ENCODE results near the gene CA10. TPM values are rescaled to one million over a fixed set of nuclear protein-coding genes. Genes with fewer than 3 reads are reported as not detected.

CA10 gene
- total RNA-seq, 2 donors from 2014 or later: 0.22 to 0.37 TPM

DNA sequence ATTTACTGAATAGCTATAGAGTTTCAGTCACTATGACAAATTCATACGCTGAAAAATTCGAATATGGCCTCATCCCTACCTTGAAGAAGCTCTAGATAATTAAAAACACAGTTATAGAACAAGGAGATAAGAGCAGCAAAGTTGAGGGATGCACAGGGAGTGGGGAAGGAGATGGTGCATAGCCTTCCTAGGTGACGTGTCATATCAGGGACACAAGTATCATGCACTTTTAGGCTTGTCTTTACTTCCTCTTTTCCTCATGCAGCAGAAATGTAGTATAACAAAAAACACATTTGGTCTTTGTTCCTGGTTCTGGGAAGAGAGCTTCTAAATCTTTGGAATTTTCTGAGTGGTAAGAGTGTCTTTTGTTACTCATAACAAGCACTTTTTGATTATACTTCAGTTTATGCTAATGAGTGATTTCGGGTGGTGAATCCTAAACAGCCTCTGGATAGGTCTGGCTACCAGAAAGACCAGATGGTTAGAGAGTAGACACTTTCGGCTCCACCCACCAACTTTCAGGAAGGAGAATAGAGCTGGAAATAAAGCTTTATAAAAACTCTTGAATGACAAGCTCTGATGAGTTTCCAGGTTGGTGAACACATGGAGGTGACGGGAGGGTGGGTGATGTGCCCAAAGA is 556.8 kb downstream of the CA10 start:
- no peak overlapping the region for H3K27ac Mint-ChIP-seq
- TF ChIP-seq, protein P1, sequence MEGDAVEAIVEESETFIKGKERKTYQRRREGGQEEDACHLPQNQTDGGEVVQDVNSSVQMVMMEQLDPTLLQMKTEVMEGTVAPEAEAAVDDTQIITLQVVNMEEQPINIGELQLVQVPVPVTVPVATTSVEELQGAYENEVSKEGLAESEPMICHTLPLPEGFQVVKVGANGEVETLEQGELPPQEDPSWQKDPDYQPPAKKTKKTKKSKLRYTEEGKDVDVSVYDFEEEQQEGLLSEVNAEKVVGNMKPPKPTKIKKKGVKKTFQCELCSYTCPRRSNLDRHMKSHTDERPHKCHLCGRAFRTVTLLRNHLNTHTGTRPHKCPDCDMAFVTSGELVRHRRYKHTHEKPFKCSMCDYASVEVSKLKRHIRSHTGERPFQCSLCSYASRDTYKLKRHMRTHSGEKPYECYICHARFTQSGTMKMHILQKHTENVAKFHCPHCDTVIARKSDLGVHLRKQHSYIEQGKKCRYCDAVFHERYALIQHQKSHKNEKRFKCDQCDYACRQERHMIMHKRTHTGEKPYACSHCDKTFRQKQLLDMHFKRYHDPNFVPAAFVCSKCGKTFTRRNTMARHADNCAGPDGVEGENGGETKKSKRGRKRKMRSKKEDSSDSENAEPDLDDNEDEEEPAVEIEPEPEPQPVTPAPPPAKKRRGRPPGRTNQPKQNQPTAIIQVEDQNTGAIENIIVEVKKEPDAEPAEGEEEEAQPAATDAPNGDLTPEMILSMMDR (conservative IDR thresholded peaks at IDR 0.05): no peak
- H3K9me3 ChIP-seq (ENCODE audit: control insufficient read depth, low read length): no peaks in the 10 kb centered on the region

DNA sequence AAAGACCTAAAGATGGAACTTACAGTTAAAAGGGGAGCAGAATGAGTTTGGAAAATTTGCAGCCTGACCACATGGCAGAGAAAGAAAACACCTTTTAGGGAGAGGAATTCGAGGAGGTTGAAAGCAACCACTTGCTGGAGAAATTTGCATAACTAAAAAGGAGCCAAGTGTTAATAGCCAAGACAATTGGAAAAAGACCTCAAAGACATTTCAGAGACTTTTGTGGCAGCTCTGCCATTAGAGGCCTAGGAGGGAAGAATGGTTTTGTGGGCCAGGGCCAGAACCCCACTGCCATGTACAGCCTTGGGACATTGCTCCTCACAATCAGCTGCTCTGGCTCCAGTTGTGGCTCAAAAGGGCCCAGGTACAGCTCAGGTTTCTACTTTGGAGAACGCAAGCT is 559.7 kb downstream of the CA10 start:
- no peaks in the 10 kb centered on the region for H3K9me3 Mint-ChIP-seq
- TF ChIP-seq, protein P1 (conservative IDR thresholded peaks at IDR 0.05): no peak
- H3K4me1 Mint-ChIP-seq: peaks cover 31% of the 10 kb centered on the region
- no peaks in the 10 kb centered on the region for H3K36me3 Mint-ChIP-seq (ENCODE audit: low read depth)
- H3K9ac ChIP-seq (ENCODE audit: extremely low read depth, low read length, poor library complexity, severe bottlenecking): no peak overlapping the region
- H3K27me3 Mint-ChIP-seq (ENCODE audit: insufficient read depth): peaks cover 5% of the 10 kb centered on the region
- H3K27me3 ChIP-seq (ENCODE audit: control insufficient read depth, insufficient read depth, low read length, poor library complexity, severe bottlenecking): peaks cover 3% of the 10 kb centered on the region
- no peak overlapping the region for H3K27ac ChIP-seq (ENCODE audit: low read depth, low read length)
- H3K36me3 ChIP-seq (ENCODE audit: control insufficient read depth, insufficient read depth, low read length): no peaks in the 10 kb centered on the region
- DNase-seq: peak; percentile 74
- H3K9me3 ChIP-seq (ENCODE audit: control insufficient read depth, low read length): no peaks in the 10 kb centered on the region
- peaks cover 7% of the 10 kb centered on the region for H3K4me1 ChIP-seq (ENCODE audit: control insufficient read depth, insufficient read depth, low read length)
- H3K4me3 ChIP-seq (ENCODE audit: low read length): no peak overlapping the region
- no peak overlapping the region for H3K4me3 Mint-ChIP-seq
- no peak overlapping the region for H3K27ac Mint-ChIP-seq
- WGBS, 2 experiments (ENCODE audit: insufficient coverage in 1 of 2, insufficient read length in 1 of 2): 33 to 76% methylated on average over 1 to 2 of the region's 2 CpGs

More for the DNA sequence above, 556.8 kb downstream of the CA10 start:
- Histone ChIP-seq H3K9ac (ENCODE audit: extremely low read depth, low read length, poor library complexity, severe bottlenecking) (no peak overlapping the region), H3K4me3 (ENCODE audit: low read length) (no peak overlapping the region), H3K27me3 (ENCODE audit: control insufficient read depth, insufficient read depth, low read length, poor library complexity, severe bottlenecking) (peaks cover 12% of the 10 kb centered on the region), H3K27ac (ENCODE audit: low read depth, low read length) (no peak overlapping the region), H3K36me3 (ENCODE audit: control insufficient read depth, insufficient read depth, low read length) (no peaks in the 10 kb centered on the region), H3K4me1 (ENCODE audit: control insufficient read depth, insufficient read depth, low read length) (peaks cover 8% of the 10 kb centered on the region)
- Mint-ChIP-seq H3K27me3 (ENCODE audit: insufficient read depth) (peaks cover 5% of the 10 kb centered on the region), H3K4me3 (no peak overlapping the region), H3K4me1 (peaks cover 31% of the 10 kb centered on the region), H3K9me3 (no peaks in the 10 kb centered on the region), H3K36me3 (ENCODE audit: low read depth) (no peaks in the 10 kb centered on the region)
- DNase-seq: no peak
- WGBS, 2 experiments (ENCODE audit: insufficient coverage in 1 of 2, insufficient read length in 1 of 2): 86 to 96% methylated on average over 3 to 6 of the region's 6 CpGs

DNA sequence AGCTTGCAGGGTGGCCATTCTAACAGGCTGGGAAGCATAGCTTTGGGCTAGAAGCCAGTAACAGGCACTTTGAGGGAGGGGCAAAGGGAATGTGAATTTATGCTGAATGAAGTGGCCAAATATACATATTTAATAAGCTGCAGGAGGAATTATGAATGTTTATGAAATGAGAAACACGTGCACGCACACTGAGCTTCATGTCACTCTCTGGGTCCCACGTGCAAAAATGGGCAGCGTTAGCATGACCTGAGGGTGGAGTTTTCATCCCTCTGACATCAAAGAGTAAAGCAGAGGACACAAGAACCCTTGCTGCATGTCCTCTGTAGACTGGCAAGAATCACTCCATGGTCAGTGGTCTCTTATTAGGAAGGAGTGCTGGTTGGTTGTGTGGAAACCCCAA is 561.2 kb downstream of the CA10 start:
- H3K9me3 ChIP-seq (ENCODE audit: control insufficient read depth, low read length): no peaks in the 10 kb centered on the region
- no peaks in the 10 kb centered on the region for H3K36me3 Mint-ChIP-seq (ENCODE audit: low read depth)
- peaks cover 7% of the 10 kb centered on the region for H3K4me1 ChIP-seq (ENCODE audit: control insufficient read depth, insufficient read depth, low read length)
- H3K9me3 Mint-ChIP-seq: no peaks in the 10 kb centered on the region
- no peaks in the 10 kb centered on the region for H3K36me3 ChIP-seq (ENCODE audit: control insufficient read depth, insufficient read depth, low read length)
- H3K9ac ChIP-seq (ENCODE audit: extremely low read depth, low read length, poor library complexity, severe bottlenecking): no peak overlapping the region
- H3K27ac Mint-ChIP-seq: no peak overlapping the region
- H3K27ac ChIP-seq (ENCODE audit: low read depth, low read length): no peak overlapping the region
- H3K4me1 Mint-ChIP-seq: peaks cover 30% of the 10 kb centered on the region
- H3K4me3 ChIP-seq (ENCODE audit: low read length): no peak overlapping the region
- H3K4me3 Mint-ChIP-seq: no peak overlapping the region
- WGBS, 2 experiments (ENCODE audit: insufficient coverage in 1 of 2, insufficient read length in 1 of 2): 94 to 97% methylated on average over 4 of the region's 4 CpGs
- H3K27me3 ChIP-seq (ENCODE audit: control insufficient read depth, insufficient read depth, low read length, poor library complexity, severe bottlenecking): no peaks in the 10 kb centered on the region
- peaks cover 6% of the 10 kb centered on the region for H3K27me3 Mint-ChIP-seq (ENCODE audit: insufficient read depth)
- TF ChIP-seq, protein P1 (conservative IDR thresholded peaks at IDR 0.05): no peak
- DNase-seq: no peak
